ENCODE data around the gene GGN. TPM values are rescaled to one million over a fixed set of nuclear protein-coding genes. Genes with fewer than 3 reads are reported as not detected.

The GGN gene
- total and polyA plus RNA-seq, 2 of the 13 experiments (the other 11 are each of a cell fraction or from before 2014, with no cell fraction given): not detected

DNA sequence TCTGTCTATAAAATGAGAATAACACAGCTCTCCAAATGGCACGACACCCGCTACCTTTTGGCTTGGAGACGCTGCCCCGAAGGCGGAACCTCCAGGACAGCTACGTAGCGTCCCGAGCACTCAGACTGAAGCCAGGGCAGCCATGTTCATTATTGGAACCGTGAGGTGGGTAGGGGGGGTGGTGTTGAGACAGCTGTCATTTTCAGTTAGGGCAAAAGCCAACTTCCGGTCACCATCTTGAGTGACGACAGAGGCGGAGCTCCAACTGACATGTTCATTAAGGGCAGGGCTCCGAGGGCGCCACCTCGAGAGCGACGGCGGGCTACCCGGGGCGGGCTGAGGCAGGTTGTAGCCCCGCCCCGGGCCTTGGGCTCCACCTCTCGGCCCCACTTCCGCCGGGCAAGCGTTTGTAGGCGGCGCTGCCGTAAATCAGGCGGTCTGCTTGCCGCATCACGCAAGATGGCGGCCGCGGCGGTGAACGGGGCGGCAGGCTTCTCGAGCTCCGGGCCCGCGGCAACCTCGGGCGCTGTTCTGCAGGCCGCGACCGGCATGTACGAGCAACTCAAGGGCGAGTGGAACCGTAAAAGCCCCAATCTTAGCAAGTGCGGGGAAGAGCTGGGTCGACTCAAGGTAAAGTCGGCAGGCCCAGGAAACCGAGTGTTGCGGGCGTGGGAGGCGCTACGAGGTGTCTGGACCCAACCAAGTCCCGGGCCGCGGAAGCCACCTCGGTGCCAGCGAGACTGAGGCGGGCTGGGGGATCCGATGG is 13.3 kb downstream of the GGN start, which contains the start of gene PSMD8 (continued):
- TF ChIP-seq, protein P1, sequence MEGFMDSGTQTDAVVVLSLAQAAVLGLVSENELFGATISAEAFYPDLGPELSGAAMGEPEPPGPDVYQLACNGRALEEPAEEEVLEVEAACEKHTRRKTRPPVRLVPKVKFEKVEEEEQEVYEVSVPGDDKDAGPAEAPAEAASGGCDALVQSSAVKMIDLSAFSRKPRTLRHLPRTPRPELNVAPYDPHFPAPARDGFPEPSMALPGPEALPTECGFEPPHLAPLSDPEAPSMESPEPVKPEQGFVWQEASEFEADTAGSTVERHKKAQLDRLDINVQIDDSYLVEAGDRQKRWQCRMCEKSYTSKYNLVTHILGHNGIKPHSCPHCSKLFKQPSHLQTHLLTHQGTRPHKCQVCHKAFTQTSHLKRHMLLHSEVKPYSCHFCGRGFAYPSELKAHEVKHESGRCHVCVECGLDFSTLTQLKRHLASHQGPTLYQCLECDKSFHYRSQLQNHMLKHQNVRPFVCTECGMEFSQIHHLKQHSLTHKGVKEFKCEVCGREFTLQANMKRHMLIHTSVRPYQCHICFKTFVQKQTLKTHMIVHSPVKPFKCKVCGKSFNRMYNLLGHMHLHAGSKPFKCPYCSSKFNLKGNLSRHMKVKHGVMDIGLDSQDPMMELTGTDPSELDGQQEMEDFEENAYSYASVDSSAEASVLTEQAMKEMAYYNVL (CRISPR knock-in tag; IDR thresholded peaks at IDR 0.05; ENCODE audit: borderline replicate concordance): no peak
- no peak for TF ChIP-seq CC2D1A (CRISPR knock-in tag; IDR thresholded peaks at IDR 0.05)
- TF ChIP-seq ZSCAN20 (CRISPR knock-in tag; IDR thresholded peaks at IDR 0.05; ENCODE audit: borderline replicate concordance): peak; percentile 52; the same call in 1 of the 2 replicates
- peak; percentile 88 for TF ChIP-seq ZMAT3 (CRISPR knock-in tag; conservative IDR thresholded peaks at IDR 0.05)
- no peak for TF ChIP-seq STAG1 (CRISPR knock-in tag; IDR thresholded peaks at IDR 0.05)
- no peak for TF ChIP-seq TCF7L2 (IDR thresholded peaks at IDR 0.05; ENCODE audit: low read depth, low read length)
- peak; percentile 25; the same call in 1 of the 2 replicates for TF ChIP-seq ZNF121 (CRISPR knock-in tag; IDR thresholded peaks at IDR 0.05)
- TF ChIP-seq ZBTB1 (CRISPR knock-in tag; IDR thresholded peaks at IDR 0.05; ENCODE audit: borderline replicate concordance): no peak
- no peak for TF ChIP-seq ZNF468 (CRISPR knock-in tag; IDR thresholded peaks at IDR 0.05)
- no peak for TF ChIP-seq HNRNPH1 (optimal IDR thresholded peaks at IDR 0.05; ENCODE audit: low read depth, low read length)
- TF ChIP-seq ZNF572 (CRISPR knock-in tag; IDR thresholded peaks at IDR 0.05): no peak
- no peak for TF ChIP-seq CCAR2 (optimal IDR thresholded peaks at IDR 0.05; ENCODE audit: low read depth, low read length)
- TF ChIP-seq ZNF709 (CRISPR knock-in tag; IDR thresholded peaks at IDR 0.05): peak; percentile 62; the same call in 1 of the 2 replicates
- TF ChIP-seq FOXO1 (CRISPR knock-in tag; IDR thresholded peaks at IDR 0.05): peak; percentile 60; the same call in 1 of the 2 replicates
- no peak for TF ChIP-seq ZNF20 (CRISPR knock-in tag; IDR thresholded peaks at IDR 0.05)
- no peak for TF ChIP-seq GTF2F1 (IDR thresholded peaks at IDR 0.05; ENCODE audit: low read length)
- 0 out of 2 replicates have a peak, but pooled peaks have one; percentile 72 for TF ChIP-seq NR3C1 (CRISPR knock-in tag; IDR thresholded peaks at IDR 0.05)
- TF ChIP-seq, protein P2, sequence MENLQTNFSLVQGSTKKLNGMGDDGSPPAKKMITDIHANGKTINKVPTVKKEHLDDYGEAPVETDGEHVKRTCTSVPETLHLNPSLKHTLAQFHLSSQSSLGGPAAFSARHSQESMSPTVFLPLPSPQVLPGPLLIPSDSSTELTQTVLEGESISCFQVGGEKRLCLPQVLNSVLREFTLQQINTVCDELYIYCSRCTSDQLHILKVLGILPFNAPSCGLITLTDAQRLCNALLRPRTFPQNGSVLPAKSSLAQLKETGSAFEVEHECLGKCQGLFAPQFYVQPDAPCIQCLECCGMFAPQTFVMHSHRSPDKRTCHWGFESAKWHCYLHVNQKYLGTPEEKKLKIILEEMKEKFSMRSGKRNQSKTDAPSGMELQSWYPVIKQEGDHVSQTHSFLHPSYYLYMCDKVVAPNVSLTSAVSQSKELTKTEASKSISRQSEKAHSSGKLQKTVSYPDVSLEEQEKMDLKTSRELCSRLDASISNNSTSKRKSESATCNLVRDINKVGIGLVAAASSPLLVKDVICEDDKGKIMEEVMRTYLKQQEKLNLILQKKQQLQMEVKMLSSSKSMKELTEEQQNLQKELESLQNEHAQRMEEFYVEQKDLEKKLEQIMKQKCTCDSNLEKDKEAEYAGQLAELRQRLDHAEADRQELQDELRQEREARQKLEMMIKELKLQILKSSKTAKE (CRISPR knock-in tag; IDR thresholded peaks at IDR 0.05; ENCODE audit: borderline replicate concordance): no peak
- TF ChIP-seq, protein P3, sequence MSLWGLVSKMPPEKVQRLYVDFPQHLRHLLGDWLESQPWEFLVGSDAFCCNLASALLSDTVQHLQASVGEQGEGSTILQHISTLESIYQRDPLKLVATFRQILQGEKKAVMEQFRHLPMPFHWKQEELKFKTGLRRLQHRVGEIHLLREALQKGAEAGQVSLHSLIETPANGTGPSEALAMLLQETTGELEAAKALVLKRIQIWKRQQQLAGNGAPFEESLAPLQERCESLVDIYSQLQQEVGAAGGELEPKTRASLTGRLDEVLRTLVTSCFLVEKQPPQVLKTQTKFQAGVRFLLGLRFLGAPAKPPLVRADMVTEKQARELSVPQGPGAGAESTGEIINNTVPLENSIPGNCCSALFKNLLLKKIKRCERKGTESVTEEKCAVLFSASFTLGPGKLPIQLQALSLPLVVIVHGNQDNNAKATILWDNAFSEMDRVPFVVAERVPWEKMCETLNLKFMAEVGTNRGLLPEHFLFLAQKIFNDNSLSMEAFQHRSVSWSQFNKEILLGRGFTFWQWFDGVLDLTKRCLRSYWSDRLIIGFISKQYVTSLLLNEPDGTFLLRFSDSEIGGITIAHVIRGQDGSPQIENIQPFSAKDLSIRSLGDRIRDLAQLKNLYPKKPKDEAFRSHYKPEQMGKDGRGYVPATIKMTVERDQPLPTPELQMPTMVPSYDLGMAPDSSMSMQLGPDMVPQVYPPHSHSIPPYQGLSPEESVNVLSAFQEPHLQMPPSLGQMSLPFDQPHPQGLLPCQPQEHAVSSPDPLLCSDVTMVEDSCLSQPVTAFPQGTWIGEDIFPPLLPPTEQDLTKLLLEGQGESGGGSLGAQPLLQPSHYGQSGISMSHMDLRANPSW (CRISPR knock-in tag; IDR thresholded peaks at IDR 0.05; ENCODE audit: borderline replicate concordance): peak; percentile 54; the same call in 1 of the 2 replicates
- TF ChIP-seq XBP1 (CRISPR knock-in tag; IDR thresholded peaks at IDR 0.05): no peak
- no peak for TF ChIP-seq ZNF17 (CRISPR knock-in tag; IDR thresholded peaks at IDR 0.05)
- TF ChIP-seq ZNF761 (CRISPR knock-in tag; conservative IDR thresholded peaks at IDR 0.05): peak; percentile 87; the same call in 1 of the 2 replicates
- TF ChIP-seq ZC3H4 (CRISPR knock-in tag; IDR thresholded peaks at IDR 0.05; ENCODE audit: borderline replicate concordance): no peak
- peak; percentile 40; the same call in 1 of the 2 replicates for TF ChIP-seq ZNF331 (CRISPR knock-in tag; IDR thresholded peaks at IDR 0.05)
- peak; percentile 95 for TF ChIP-seq ZNF224 (CRISPR knock-in tag; IDR thresholded peaks at IDR 0.05)
